GM23248 (cell line): ENCODE measurements around the gene NPTX2. TPM values are rescaled to one million over a fixed set of nuclear protein-coding genes. Genes with fewer than 3 reads are reported as not detected.

Experiments used
- DNase-seq: peaks from one replicate; pipeline ENCODE4 v3.0.0-alpha.2; 2015
- H2AFZ ChIP-seq: fragments of 200-600 bp; sonication (generic); 2 replicates; pipeline ENCODE4 v1.6.1; 2016; ENCODE audit warnings: antibody characterized with exemption
- H3F3A ChIP-seq: fragments of 200-600 bp; sonication (generic); 2 replicates; pipeline ENCODE4 v1.6.1; 2016; ENCODE audit warnings: mild to moderate bottlenecking, antibody characterized with exemption, mixed run types; ENCODE audit not compliant: insufficient read depth
- H3K27ac ChIP-seq: fragments of 200-600 bp; sonication (generic); 2 replicates; pipeline ENCODE4 v1.5.1; 2016; ENCODE audit warnings: mild to moderate bottlenecking
- H3K27me3 ChIP-seq: fragments of 200-600 bp; sonication (generic); replicated peaks from 2 replicates; pipeline ENCODE4 v1.6.1; 2016; ENCODE audit warnings: mild to moderate bottlenecking; ENCODE audit not compliant: insufficient read depth
- H3K36me3 ChIP-seq: fragments of 200-600 bp; sonication (generic); 2 replicates; pipeline ENCODE4 v1.6.1; 2016; ENCODE audit warnings: low read depth, mild to moderate bottlenecking
- H3K4me1 ChIP-seq: fragments of 200-600 bp; sonication (generic); 2 replicates; pipeline ENCODE4 v1.6.1; 2016; ENCODE audit warnings: mild to moderate bottlenecking; ENCODE audit not compliant: insufficient read depth
- H3K4me2 ChIP-seq: fragments of 200-600 bp; sonication (generic); one replicate; pipeline ENCODE4 v1.6.1; 2016; ENCODE audit warnings: mild to moderate bottlenecking; ENCODE audit not compliant: unreplicated experiment
- H3K4me3 ChIP-seq: fragments of 200-600 bp; sonication (generic); 2 replicates; pipeline ENCODE4 v1.5.1; 2016; ENCODE audit warnings: mild to moderate bottlenecking
- H3K79me2 ChIP-seq: fragments of 200-600 bp; sonication (generic); 2 replicates; pipeline ENCODE4 v1.6.1; 2016; ENCODE audit warnings: mild to moderate bottlenecking; ENCODE audit not compliant: insufficient read depth
- H3K9ac ChIP-seq: fragments of 200-600 bp; sonication (generic); 2 replicates; pipeline ENCODE4 v1.6.1; 2016; ENCODE audit warnings: mild to moderate bottlenecking
- H3K9me2 ChIP-seq: fragments of 200-600 bp; sonication (generic); 2 replicates; pipeline ENCODE4 v1.6.1; 2016; ENCODE audit warnings: mixed run types, mild to moderate bottlenecking, moderate library complexity; ENCODE audit not compliant: insufficient read depth
- H3K9me3 ChIP-seq: fragments of 200-600 bp; sonication (generic); one replicate; pipeline ENCODE4 v1.6.1; 2017; ENCODE audit warnings: low read depth
- H4K20me1 ChIP-seq: fragments of 200-600 bp; sonication (generic); 2 replicates; pipeline ENCODE4 v1.6.0; 2016; ENCODE audit not compliant: insufficient read depth
- EZH2 ChIP-seq: fragments of 200-600 bp; sonication (generic); IDR thresholded peaks from 2 replicates; pipeline ENCODE4 v1.6.1; 2018; ENCODE audit warnings: antibody characterized with exemption, mild to moderate bottlenecking; ENCODE audit not compliant: insufficient read depth, poor library complexity, severe bottlenecking
- EZH2phosphoT487 ChIP-seq: fragments of 200-600 bp; sonication (generic); IDR thresholded peaks from 2 replicates; pipeline ENCODE4 v1.6.1; 2018; ENCODE audit warnings: antibody characterized with exemption, moderate library complexity, mild to moderate bottlenecking, low read depth; ENCODE audit not compliant: insufficient read depth
- WGBS, 2 experiments: methylation state at CpG; one replicate each; pipeline ENCODE4 v1.1.6; 2015 to 2017; ENCODE audit warnings: low lambda C conversion rate in 2 of 2, low coverage in 1 of 2; ENCODE audit errors: missing lambda C conversion rate in 2 of 2; 5-methylcytosine and 5-hydroxymethylcytosine counted together
- in situ Hi-C: fragments of 300-500 bp; cut with MboI; formaldehyde crosslinking; loops from 2 replicates; pipeline ENCODE4 v1.15.0; 2020
- polyA plus RNA-seq: library from polyadenylated mRNA; unstranded; fragments of >200 nt; fragmentation: Nextera tagmentation; extraction: Ambion mirVana; gene quantifications from 2 replicates; pipeline ENCODE4 v1.2.1, GENCODE V29; 2016
- total RNA-seq: library from RNA; depleted of rRNA; stranded (reverse); fragments of >200 nt; shearing (Covaris generic); gene quantifications from 2 replicates; pipeline ENCODE4 v1.2.3, GENCODE V29; 2014; rRNA removed

Gene NPTX2, protein sequence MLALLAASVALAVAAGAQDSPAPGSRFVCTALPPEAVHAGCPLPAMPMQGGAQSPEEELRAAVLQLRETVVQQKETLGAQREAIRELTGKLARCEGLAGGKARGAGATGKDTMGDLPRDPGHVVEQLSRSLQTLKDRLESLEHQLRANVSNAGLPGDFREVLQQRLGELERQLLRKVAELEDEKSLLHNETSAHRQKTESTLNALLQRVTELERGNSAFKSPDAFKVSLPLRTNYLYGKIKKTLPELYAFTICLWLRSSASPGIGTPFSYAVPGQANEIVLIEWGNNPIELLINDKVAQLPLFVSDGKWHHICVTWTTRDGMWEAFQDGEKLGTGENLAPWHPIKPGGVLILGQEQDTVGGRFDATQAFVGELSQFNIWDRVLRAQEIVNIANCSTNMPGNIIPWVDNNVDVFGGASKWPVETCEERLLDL
- 0.76 and 0.97 TPM in 2 replicates for total RNA-seq
- polyA plus RNA-seq, result 0.30 and 0.41 TPM in 2 replicates

GRCh38 chr7:98617051-98617959 lies at the start of gene NPTX2:
Gene NPTX2 (plus strand): TSS chr7:98617285. CDS start chr7:98617462, 177 bp downstream.
- Histone ChIP-seq H4K20me1 (no peaks in the 10 kb centered on the region), H3K27me3 (peaks cover 31% of the 10 kb centered on the region), H2AFZ (no peak within 1 kb of the TSS), H3K36me3 (no peaks in the 10 kb centered on the region), H3K4me2 (no peak within 1 kb of the TSS), H3F3A (no peaks in the 10 kb centered on the region), H3K9me3 (no peaks in the 10 kb centered on the region), H3K79me2 (no peaks in the 10 kb centered on the region), H3K9ac (no peak within 1 kb of the TSS), H3K27ac (no peak within 1 kb of the TSS), H3K4me1 (no peaks in the 10 kb centered on the region), H3K9me2 (no peaks in the 10 kb centered on the region), H3K4me3 (no peak within 1 kb of the TSS; the same call in 1 of the 2 replicates)
- in situ Hi-C loops, result no loop called here
- TF ChIP-seq EZH2phosphoT487 (no peak), EZH2 (no peak)
- peak; percentile 42 for DNase-seq
- 7 to 8% methylated on average over 84 to 94 of the region's 130 CpGs for WGBS, 2 experiments

GRCh38 chr7:98567991-98568390 lies 49.1 kb upstream of the NPTX2 start:
- Histone ChIP-seq H3K9me2 (no peaks in the 10 kb centered on the region), H3K36me3 (no peaks in the 10 kb centered on the region), H3K9ac (no peak overlapping the region), H3K27me3 (no peaks in the 10 kb centered on the region), H3K9me3 (no peaks in the 10 kb centered on the region), H4K20me1 (no peaks in the 10 kb centered on the region), H2AFZ (no peak overlapping the region), H3K4me3 (no peak overlapping the region), H3K4me1 (no peaks in the 10 kb centered on the region), H3K27ac (no peak overlapping the region), H3K4me2 (no peak overlapping the region), H3F3A (no peaks in the 10 kb centered on the region), H3K79me2 (no peaks in the 10 kb centered on the region)
- 37 to 47% methylated on average over 7 of the region's 7 CpGs for WGBS, 2 experiments
- DNase-seq, result no peak
- in situ Hi-C loops, result no loop called here
- no peak for TF ChIP-seq EZH2
- TF ChIP-seq EZH2phosphoT487, result no peak

DNA sequence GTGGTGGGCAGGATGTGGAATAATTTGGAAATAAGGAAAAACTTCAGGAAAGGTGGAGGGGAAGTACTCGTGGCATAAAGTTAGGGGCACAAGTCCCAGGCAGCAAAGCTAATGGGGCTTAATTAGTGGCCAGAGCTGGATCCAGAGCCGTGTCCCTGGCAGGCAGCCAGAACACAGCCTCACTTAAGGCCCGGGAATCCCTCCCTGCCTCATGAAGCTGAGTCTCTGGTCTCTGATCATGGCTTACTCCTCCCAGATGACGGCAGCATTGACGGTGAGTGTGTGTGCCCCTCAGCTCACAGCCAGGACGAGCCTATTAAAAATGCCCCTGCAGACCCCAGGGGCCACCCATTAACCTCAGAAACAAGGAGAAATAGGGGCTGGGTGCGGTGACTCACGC lies 48.2 kb upstream of the NPTX2 start:
- H3K4me1 ChIP-seq, result no peaks in the 10 kb centered on the region
- H3K27me3 ChIP-seq, result no peaks in the 10 kb centered on the region
- H3F3A ChIP-seq, result no peaks in the 10 kb centered on the region
- H3K36me3 ChIP-seq, result no peaks in the 10 kb centered on the region
- in situ Hi-C loops, result no loop called here
- H3K79me2 ChIP-seq, result no peaks in the 10 kb centered on the region
- H2AFZ ChIP-seq, result no peak overlapping the region
- DNase-seq, result no peak
- no peaks in the 10 kb centered on the region for H4K20me1 ChIP-seq
- no peak overlapping the region for H3K27ac ChIP-seq
- no peak overlapping the region for H3K4me2 ChIP-seq
- no peak overlapping the region for H3K4me3 ChIP-seq
- no peaks in the 10 kb centered on the region for H3K9me2 ChIP-seq
- no peak overlapping the region for H3K9ac ChIP-seq
- 26 to 27% methylated on average over 8 of the region's 8 CpGs for WGBS, 2 experiments
- TF ChIP-seq EZH2phosphoT487, result no peak
- no peak for TF ChIP-seq EZH2
- no peaks in the 10 kb centered on the region for H3K9me3 ChIP-seq

DNA sequence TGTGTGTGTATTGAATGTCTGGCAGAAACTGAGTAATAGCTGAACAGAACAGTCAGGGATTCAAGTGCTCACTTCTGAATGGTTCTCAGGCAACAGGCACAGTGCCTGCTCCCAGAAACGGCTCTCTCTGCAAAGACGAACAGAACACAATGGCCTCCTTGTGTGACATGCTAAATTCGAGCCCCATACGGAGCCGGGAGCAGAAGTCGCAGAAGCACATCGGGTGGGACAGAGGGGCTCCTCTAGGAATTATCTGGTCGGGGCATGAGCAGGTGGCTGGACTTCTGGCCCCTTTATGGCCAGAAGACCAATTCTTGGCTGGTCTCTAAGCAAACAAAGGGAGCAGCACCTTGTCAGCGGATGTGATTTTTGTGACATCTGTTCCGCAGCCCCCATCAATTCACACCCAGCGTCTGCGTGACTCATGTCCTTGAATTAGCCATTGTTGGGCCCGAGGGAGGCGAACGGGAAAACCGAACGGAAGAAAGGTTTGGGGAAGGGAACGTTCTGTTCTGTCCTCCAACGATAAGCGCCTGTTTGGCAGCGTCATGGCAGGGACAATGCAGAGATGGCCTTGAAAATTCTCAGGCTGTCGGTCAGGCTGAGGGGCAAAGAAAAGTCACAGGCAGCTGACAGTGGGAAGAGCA lies 47.3 kb upstream of the NPTX2 start:
- no peak for TF ChIP-seq EZH2phosphoT487
- TF ChIP-seq EZH2, result no peak
- Histone ChIP-seq H3K27ac (no peak overlapping the region), H3K9me2 (no peaks in the 10 kb centered on the region), H3F3A (no peaks in the 10 kb centered on the region), H4K20me1 (no peaks in the 10 kb centered on the region), H3K9me3 (no peaks in the 10 kb centered on the region), H3K27me3 (no peaks in the 10 kb centered on the region), H3K9ac (no peak overlapping the region), H3K36me3 (no peaks in the 10 kb centered on the region), H3K4me2 (no peak overlapping the region), H3K4me3 (no peak overlapping the region), H3K79me2 (no peaks in the 10 kb centered on the region), H2AFZ (no peak overlapping the region), H3K4me1 (no peaks in the 10 kb centered on the region)
- in situ Hi-C loops, result no loop called here
- no peak for DNase-seq
- 57 to 64% methylated on average over 22 of the region's 22 CpGs for WGBS, 2 experiments
